Bronchial epithelial cell (primary cell): Measurements from ENCODE around the gene PMM2. TPM values are rescaled to one million over a fixed set of nuclear protein-coding genes. Genes with fewer than 3 reads are reported as not detected.

Experiments used
- DNase-seq: peaks from one replicate; pipeline ENCODE4 v3.0.0-alpha.2; 2010; ENCODE audit warnings: low read depth
- FAIRE-seq: peaks from 2 replicates; lab custom pipeline; 2011; peaks lifted over from hg19 to GRCh38; lab: Jason Lieb, UNC
- H3K27me3 ChIP-seq: 2 replicates; pipeline ENCODE4 v1.5.1; 2011; ENCODE audit warnings: low read length; ENCODE audit not compliant: control insufficient read depth, insufficient read depth
- H3K36me3 ChIP-seq: 2 replicates; pipeline ENCODE4 v1.5.1; 2011; ENCODE audit warnings: low read length; ENCODE audit not compliant: control insufficient read depth, insufficient read depth
- H3K4me3 ChIP-seq: 2 replicates; pipeline ENCODE4 v1.5.1; 2011; ENCODE audit warnings: mild to moderate bottlenecking, low read depth, low read length, control low read depth
- CTCF ChIP-seq: IDR thresholded peaks from 2 replicates; pipeline ENCODE4 v1.5.1; 2011; ENCODE audit warnings: mild to moderate bottlenecking, moderate library complexity, low read length, control low read depth, inconsistent platforms; ENCODE audit not compliant: insufficient read depth, severe bottlenecking
- total RNA-seq: library from RNA; depleted of rRNA; stranded (reverse); fragments of >200 nt; gene quantifications from 2 replicates; pipeline ENCODE4 v1.2.1, GENCODE V29; 2014

The PMM2 gene
- total RNA-seq, 1 donor from 2014 or later, result 25.5 TPM

DNA sequence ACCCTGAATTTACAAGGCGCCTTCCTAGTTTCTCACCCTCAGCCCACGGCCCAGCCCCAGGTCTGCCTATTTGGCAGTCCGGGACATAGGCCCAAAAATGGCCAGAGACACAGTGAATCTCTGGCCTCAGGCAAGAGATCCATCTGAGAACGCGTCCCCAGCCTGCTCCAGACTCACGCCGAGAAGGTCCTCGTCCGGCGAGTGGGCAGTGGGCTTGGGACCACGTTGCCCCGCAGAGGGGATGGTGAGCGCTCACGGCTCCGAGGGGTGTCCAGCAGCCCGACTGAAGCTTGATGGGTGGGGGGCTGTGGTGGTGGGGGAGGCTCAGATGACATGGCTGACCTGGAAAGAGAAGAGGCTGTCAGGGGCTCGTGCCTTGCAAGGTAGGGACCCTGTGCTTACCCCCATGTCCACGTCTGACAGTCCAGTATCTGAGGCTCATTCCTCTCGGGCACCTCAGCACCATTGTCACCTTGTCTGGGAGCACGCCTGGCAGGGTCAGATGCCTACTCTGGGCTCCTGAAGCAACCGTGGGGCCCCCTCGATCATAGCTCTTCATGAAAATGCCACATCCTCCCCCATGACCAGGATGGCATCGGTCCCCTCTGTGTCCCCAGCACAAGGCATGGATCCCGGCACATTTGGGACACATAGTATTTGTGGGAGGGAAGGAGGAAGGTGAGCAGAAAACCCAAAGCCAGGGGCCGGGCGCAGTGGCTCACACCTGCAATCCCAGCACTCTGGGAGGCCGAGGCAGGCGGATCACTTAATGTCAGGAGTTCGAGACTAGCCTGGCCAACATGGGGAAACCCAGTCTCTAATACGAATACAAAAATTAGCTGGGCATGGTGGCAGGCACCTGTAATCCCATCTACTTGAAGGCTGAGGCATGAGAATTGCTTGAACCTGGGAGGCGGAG lies 61.6 kb downstream of the PMM2 start:
- Histone ChIP-seq H3K36me3 (peaks cover 11% of the 10 kb centered on the region), H3K27me3 (no peaks in the 10 kb centered on the region), H3K4me3 (no peak overlapping the region)
- no peak for FAIRE-seq
- DNase-seq, result no peak
- TF ChIP-seq CTCF, result no peak

DNA sequence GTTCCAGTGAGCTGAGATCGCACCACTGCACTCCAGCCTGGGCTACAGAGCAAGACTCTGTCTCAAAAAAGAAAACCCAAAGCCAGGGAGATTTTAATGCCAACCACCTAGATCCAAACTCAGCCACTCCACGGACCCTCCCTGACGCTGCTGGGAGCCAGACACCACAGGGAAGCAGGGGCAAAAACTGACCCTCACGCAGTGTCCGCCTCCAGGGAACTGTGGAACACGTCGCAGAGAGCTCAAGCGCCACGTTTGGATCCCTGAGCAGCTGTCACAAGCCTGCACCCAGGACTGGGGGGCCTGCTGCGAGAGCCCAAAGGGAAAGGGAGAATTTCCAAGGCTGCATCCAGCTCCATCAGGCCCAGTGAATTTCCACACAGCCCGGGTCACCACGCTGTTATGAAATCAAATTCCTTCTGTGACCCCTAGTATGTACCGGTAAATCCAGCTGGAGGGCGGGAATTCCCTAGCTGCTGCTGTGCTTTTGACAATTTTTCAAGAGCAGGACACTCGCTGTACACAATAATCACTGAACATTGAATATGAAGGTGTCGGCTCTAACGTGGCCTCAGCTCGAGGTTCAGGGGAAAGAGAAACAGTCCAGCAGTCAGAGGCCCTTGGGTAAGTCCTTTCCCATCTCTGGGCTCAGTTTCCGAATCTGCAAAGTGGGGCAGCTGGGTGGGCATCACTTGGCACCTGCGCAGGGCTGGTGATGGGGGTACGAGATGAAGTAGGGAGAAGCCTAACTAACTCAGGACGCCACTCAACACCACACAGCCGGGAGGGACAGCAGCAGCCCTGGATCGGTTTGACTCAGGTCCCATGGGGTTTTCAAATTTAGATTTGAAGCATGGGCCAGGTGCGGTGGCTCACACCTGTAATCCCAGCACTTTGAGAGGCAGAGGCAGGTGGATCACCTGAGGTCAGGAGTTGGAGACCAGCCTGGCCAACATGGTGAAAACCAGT lies 62.6 kb downstream of the PMM2 start:
- no peak for DNase-seq
- no peak overlapping the region for H3K4me3 ChIP-seq
- no peak for TF ChIP-seq CTCF
- FAIRE-seq, result no peak
- H3K36me3 ChIP-seq, result peaks cover 9% of the 10 kb centered on the region
- no peaks in the 10 kb centered on the region for H3K27me3 ChIP-seq

DNA sequence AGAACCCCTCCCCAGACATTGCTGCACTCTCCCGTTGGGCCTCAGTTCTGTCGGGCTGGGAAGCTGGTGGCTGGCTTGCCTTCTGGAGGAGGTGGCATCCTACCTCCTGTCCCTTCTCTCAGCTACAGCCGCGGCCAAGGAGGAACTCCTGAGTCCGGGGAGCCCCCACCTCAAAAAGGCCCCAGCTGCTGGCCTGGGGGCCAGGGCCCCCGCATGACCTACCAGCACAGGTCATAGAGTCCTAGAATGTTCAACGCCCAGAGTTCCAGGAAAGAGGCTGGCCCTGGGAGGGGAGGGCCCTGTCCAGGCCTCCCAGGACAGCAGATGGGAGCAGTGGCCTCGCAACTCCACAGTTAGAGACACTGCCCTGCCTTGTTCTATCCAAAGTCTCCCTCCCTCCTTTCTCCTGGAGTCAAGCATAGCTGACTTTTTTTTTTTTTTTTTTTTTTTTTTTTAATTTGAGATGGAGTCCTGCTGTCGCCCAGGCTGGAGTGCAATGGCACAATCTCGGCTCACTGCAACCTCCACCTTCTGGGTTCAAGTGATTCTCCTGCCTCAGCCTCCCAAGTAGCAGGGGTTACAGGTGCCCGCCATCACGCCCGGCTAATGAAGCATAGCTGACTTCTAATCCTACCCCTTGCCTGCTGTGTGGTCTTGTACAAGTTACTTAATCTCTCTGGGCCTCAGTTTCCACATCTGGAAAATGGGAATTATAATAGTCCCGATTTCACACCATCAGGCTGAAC lies 64.1 kb downstream of the PMM2 start:
- peaks cover 6% of the 10 kb centered on the region for H3K36me3 ChIP-seq
- DNase-seq (no peak), FAIRE-seq (no peak)
- no peak overlapping the region for H3K4me3 ChIP-seq
- no peaks in the 10 kb centered on the region for H3K27me3 ChIP-seq
- no peak for TF ChIP-seq CTCF

DNA sequence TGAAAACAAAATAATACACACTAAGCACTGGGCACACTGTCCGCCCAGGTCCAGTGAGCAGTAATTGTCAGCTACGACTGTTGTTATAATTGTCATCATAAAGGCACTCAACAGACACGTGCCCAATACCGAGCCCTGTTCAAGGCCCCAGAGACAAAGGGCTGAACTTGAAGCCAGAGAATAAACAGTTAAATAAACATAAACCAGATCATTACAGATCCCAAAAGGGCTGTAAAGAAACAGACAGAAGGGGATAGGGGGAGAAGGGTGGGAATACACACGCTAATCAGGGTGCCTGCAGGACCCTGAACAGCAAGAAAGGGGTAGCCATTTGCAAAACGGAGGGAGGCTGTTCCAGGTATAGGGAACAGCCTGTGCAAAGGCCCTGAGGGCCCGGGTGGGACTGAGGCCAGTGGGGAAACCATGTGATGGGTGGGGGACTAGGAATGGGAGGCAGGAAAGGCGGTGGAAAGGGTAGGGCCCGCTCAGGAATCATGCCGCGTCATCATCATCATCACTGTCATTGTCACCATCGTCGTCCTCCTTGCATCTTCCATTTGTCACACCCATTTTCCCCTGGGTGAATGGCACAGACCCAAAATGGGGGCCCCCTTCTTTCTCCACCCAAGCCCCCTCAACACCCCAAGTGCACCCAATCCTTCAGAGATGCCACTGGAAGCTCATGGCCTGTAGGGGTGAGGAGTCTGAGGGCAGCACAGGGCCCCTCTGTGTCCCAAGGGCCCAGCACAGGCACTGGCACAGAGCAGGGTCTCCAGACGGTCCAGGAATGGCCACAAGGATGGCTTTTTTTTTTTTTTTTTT lies 64.9 kb downstream of the PMM2 start:
- H3K36me3 ChIP-seq, result peaks cover 4% of the 10 kb centered on the region
- FAIRE-seq, result no peak

More for the DNA sequence above, 64.9 kb downstream of the PMM2 start:
- TF ChIP-seq CTCF, result no peak
- H3K4me3 ChIP-seq, result no peak overlapping the region
- DNase-seq, result no peak
- no peaks in the 10 kb centered on the region for H3K27me3 ChIP-seq
